Endothelial cell of umbilical vein (primary cell): ENCODE data around the gene PRELID3B.

Source experiments
- CTCF ChIP-seq, 2 donors: IDR thresholded peaks; 1 replicate in 1 of 2; 2 replicates in 1 of 2; pipeline ENCODE4 v1.5.1; 2011; ENCODE audit warnings: low read length in 2 of 2, mild to moderate bottlenecking in 2 of 2, moderate library complexity in 2 of 2, control low read depth in 1 of 2, inconsistent platforms in 1 of 2, low read depth in 1 of 2; ENCODE audit not compliant: insufficient read depth in 1 of 2; ENCODE audit errors: extremely low read depth in 1 of 2
- EZH2 ChIP-seq: IDR thresholded peaks from 2 replicates; pipeline ENCODE4 v1.6.1; 2012; ENCODE audit warnings: borderline replicate concordance, low read depth, mild to moderate bottlenecking, moderate library complexity, low read length, inconsistent platforms; ENCODE audit not compliant: severe bottlenecking
- FOS ChIP-seq: IDR thresholded peaks from 2 replicates; pipeline ENCODE4 v1.6.1; 2011; ENCODE audit warnings: mild to moderate bottlenecking, low read length, moderate library complexity, borderline replicate concordance; ENCODE audit not compliant: insufficient read depth
- JUN ChIP-seq: IDR thresholded peaks from 2 replicates; pipeline ENCODE4 v1.6.1; 2011; ENCODE audit warnings: borderline replicate concordance, low read depth; ENCODE audit not compliant: insufficient read length, insufficient read depth
- POLR2A ChIP-seq: IDR thresholded peaks from 2 replicates; pipeline ENCODE4 v1.6.1; 2012; ENCODE audit warnings: low read depth, mild to moderate bottlenecking, control low read depth, low read length
- POLR2AphosphoS5 ChIP-seq: IDR thresholded peaks from 2 replicates; pipeline ENCODE4 v1.6.1; 2012; ENCODE audit warnings: low read depth, mild to moderate bottlenecking, control low read depth, low read length, moderate library complexity; ENCODE audit not compliant: insufficient read depth

GRCh38 chr20:58996226-58996611, 46.4 kb downstream of the PRELID3B start:
- TF ChIP-seq POLR2A (no peak), CTCF (IDR thresholded peaks at IDR 0.05; ENCODE audit: extremely low read depth in 1 of 2, insufficient read depth in 1 of 2, low read depth in 1 of 2, low read length in 2 of 2) (no peak), JUN (no peak), POLR2AphosphoS5 (no peak), EZH2 (no peak), FOS (no peak)
